C4-2B (cell line): ENCODE data around the gene DCDC2C.

Source experiments
- H3K27ac ChIP-seq: fragments of 450-650 bp; 2 replicates; pipeline ENCODE4 v1.5.1; 2017
- CTCF ChIP-seq: fragments of 450-650 bp; conservative IDR thresholded peaks from 2 replicates; pipeline ENCODE4 v1.5.1; 2017; ENCODE audit warnings: mild to moderate bottlenecking
- ZFX ChIP-seq: fragments of 450-650 bp; IDR thresholded peaks from 2 replicates; pipeline ENCODE4 v1.6.1; 2017

The DCDC2C gene

GRCh38 chr2:3785890-3786273, 82.5 kb downstream of the DCDC2C start:
- TF ChIP-seq CTCF (no peak), ZFX (no peak)

GRCh38 chr2:3787768-3788167, 84.4 kb downstream of the DCDC2C start:
- TF ChIP-seq ZFX (no peak), CTCF (no peak)
- no peak overlapping the region for H3K27ac ChIP-seq

More at GRCh38 chr2:3785890-3786273, 82.5 kb downstream of the DCDC2C start:
- peak overlapping the region; percentile 69 for H3K27ac ChIP-seq

GRCh38 chr2:3789256-3789655, 85.9 kb downstream of the DCDC2C start:
- TF ChIP-seq ZFX (no peak), CTCF (no peak)
- no peak overlapping the region for H3K27ac ChIP-seq

- no peak overlapping the region for H3K27ac ChIP-seq
- TF ChIP-seq ZFX (no peak), CTCF (no peak)
Observed at GRCh38 chr2:3793249-3793648, 89.9 kb downstream of the DCDC2C start.

- TF ChIP-seq ZFX (no peak), CTCF (no peak)
- H3K27ac ChIP-seq: no peak overlapping the region
Observed at GRCh38 chr2:3801506-3801905, 98.1 kb downstream of the DCDC2C start.

- H3K27ac ChIP-seq: no peak overlapping the region
- TF ChIP-seq CTCF: peak; percentile 85
- TF ChIP-seq ZFX: no peak
Observed at GRCh38 chr2:3805201-3805939, 102.0 kb downstream of the DCDC2C start.

GRCh38 chr2:3806168-3806567, 102.8 kb downstream of the DCDC2C start:
- no peak overlapping the region for H3K27ac ChIP-seq
- TF ChIP-seq CTCF: no peak
- no peak for TF ChIP-seq ZFX
